PC-3 (cell line): ENCODE measurements around the gene MICB. TPM values are rescaled to one million over a fixed set of nuclear protein-coding genes. Genes with fewer than 3 reads are reported as not detected.
"Not testable (repeated sequence)": the region's sequence is repeated elsewhere in the genome, so short reads cannot be mapped to it uniquely, and the experiment has no call there.

Experiments
- ATAC-seq: fragments of 200-7000 bp; cut with Tn5 transposase; 2 replicates; pipeline ENCODE4 v1.9.1; 2020; ENCODE audit warnings: mild to moderate bottlenecking, moderate library complexity
- BruUV-seq: library from RNA; stranded (reverse); fragments of 400-500 nt; replicated peaks from 2 replicates; lab custom pipeline; 2021; lab: Mats Ljungman, UMichigan
- CTCF ChIA-PET: fragments of 300-600 bp; sonication (Branson Sonifier 250); formaldehyde crosslinking; loops from one replicate; lab custom pipeline; 2022; ENCODE audit warnings: antibody characterized with exemption; lab: Charles Lee
- POLR2A ChIA-PET: fragments of 300-600 bp; sonication (Branson Sonifier 250); formaldehyde crosslinking; loops from one replicate; lab custom pipeline; 2022; ENCODE audit warnings: antibody characterized with exemption; ENCODE audit not compliant: unreplicated experiment; lab: Charles Lee
- DNase-seq: peaks from one replicate; pipeline ENCODE4 v3.0.0-alpha.2; 2015
- H2AFZ ChIP-seq: fragments of 300-600 bp; sonication (generic); 2 replicates; pipeline ENCODE4 v1.6.0; 2016; ENCODE audit warnings: antibody characterized with exemption, low read length
- H3F3A ChIP-seq: fragments of 300-600 bp; sonication (generic); one replicate; pipeline ENCODE4 v1.6.0; 2017; ENCODE audit warnings: antibody characterized with exemption, low read length, control low read depth, mild to moderate bottlenecking; ENCODE audit not compliant: unreplicated experiment
- H3K27ac ChIP-seq: fragments of 300-600 bp; sonication (generic); 2 replicates; pipeline ENCODE4 v1.5.1; 2016; ENCODE audit warnings: mild to moderate bottlenecking, low read length
- H3K27me3 ChIP-seq: fragments of 300-600 bp; sonication (generic); 2 replicates; pipeline ENCODE4 v1.6.1; 2016; ENCODE audit warnings: low read length, mixed read lengths
- H3K36me3 ChIP-seq: fragments of 300-600 bp; sonication (generic); 2 replicates; pipeline ENCODE4 v1.6.1; 2016; ENCODE audit warnings: low read depth, mixed run types, low read length, mixed read lengths
- H3K4me1 ChIP-seq: fragments of 300-600 bp; sonication (generic); 2 replicates; pipeline ENCODE4 v1.5.1; 2016; ENCODE audit warnings: low read length; ENCODE audit not compliant: insufficient read depth
- H3K4me2 ChIP-seq: fragments of 300-600 bp; sonication (generic); 2 replicates; pipeline ENCODE4 v1.6.0; 2016; ENCODE audit warnings: low read length
- H3K4me3 ChIP-seq: fragments of 300-600 bp; sonication (generic); 2 replicates; pipeline ENCODE4 v1.5.1; 2016; ENCODE audit warnings: mild to moderate bottlenecking, low read length, mixed read lengths
- H3K79me2 ChIP-seq: fragments of 300-600 bp; sonication (generic); 2 replicates; pipeline ENCODE4 v1.6.1; 2017; ENCODE audit warnings: low read length, mixed read lengths
- H3K9ac ChIP-seq: fragments of 300-600 bp; sonication (generic); 2 replicates; pipeline ENCODE4 v1.6.0; 2016; ENCODE audit warnings: mild to moderate bottlenecking, low read length
- H3K9me2 ChIP-seq: fragments of 300-600 bp; sonication (generic); replicated peaks from 2 replicates; pipeline ENCODE4 v1.6.1; 2016; ENCODE audit warnings: mixed run types, low read length, mixed read lengths
- H3K9me3 ChIP-seq: fragments of 300-600 bp; sonication (generic); 2 replicates; pipeline ENCODE4 v1.6.1; 2016; ENCODE audit warnings: low read length, mixed read lengths
- H4K20me1 ChIP-seq: fragments of 300-600 bp; sonication (generic); 2 replicates; pipeline ENCODE4 v1.6.1; 2016; ENCODE audit warnings: low read length, mixed read lengths
- CTCF ChIP-seq: fragments of 300-600 bp; sonication (generic); conservative IDR thresholded peaks from 2 replicates; pipeline ENCODE4 v1.5.1; 2017; ENCODE audit warnings: antibody characterized with exemption, low read depth, mild to moderate bottlenecking, low read length
- EZH2 ChIP-seq: fragments of 300-600 bp; sonication (generic); IDR thresholded peaks from one replicate; pipeline ENCODE4 v1.6.1; 2017; ENCODE audit warnings: antibody characterized with exemption, mild to moderate bottlenecking, low read length; ENCODE audit not compliant: unreplicated experiment
- EZH2phosphoT487 ChIP-seq: fragments of 300-600 bp; sonication (generic); IDR thresholded peaks from 2 replicates; pipeline ENCODE4 v1.6.1; 2018; ENCODE audit warnings: mild to moderate bottlenecking, antibody characterized with exemption, low read length, borderline replicate concordance
- intact Hi-C: fragments of 100-400 bp; cut with micrococcal nuclease; formaldehyde crosslinking; loops from 2 replicates; pipeline ENCODE4 v1.9.0; 2023
- total RNA-seq: library from RNA; depleted of rRNA; stranded (reverse); fragments of >200 nt; gene quantifications from 2 replicates; pipeline ENCODE4 v1.2.3, GENCODE V29; 2014

Gene MICB
- total RNA-seq, 1 experiment from 2014 or later: 25.6 TPM

- BruUV-seq, H3K27me3 ChIP-seq, H2AFZ ChIP-seq, H3K4me2 ChIP-seq, H3F3A ChIP-seq, H3K9me2 ChIP-seq, H3K9ac ChIP-seq, POLR2A ChIA-PET, H3K4me3 ChIP-seq, H3K9me3 ChIP-seq, intact Hi-C loops, H3K27ac ChIP-seq, ATAC-seq, H4K20me1 ChIP-seq: not testable (repeated sequence)
- H3K79me2 ChIP-seq: peaks cover 23% of the 10 kb centered on the region
- TF ChIP-seq CTCF: peak; percentile 52
- CTCF ChIA-PET: interaction anchor here (0.6 to 2.4 kb wide), 2 partner anchors 46 to 49 kb away, joined by 9 to 37 read pairs; no protein-coding TSS in a partner anchor
- peak; percentile 53 for DNase-seq
- peaks cover 14% of the 10 kb centered on the region for H3K4me1 ChIP-seq
- H3K36me3 ChIP-seq: peaks cover 21% of the 10 kb centered on the region
Measured at GRCh38 chr6:31551371-31551770, 53.4 kb downstream of the MICB start.

GRCh38 chr6:31556307-31556706 is 58.4 kb downstream of the MICB start:
- BruUV-seq: no TSS peak
- no peak overlapping the region for H3K9ac ChIP-seq
- intact Hi-C loops: no loop called here
- ATAC-seq (no peak), DNase-seq (no peak)
- peaks cover 18% of the 10 kb centered on the region for H3K4me1 ChIP-seq
- H3K4me3 ChIP-seq: no peak overlapping the region
- H3K36me3 ChIP-seq: peaks cover 22% of the 10 kb centered on the region
- H3K9me3 ChIP-seq: no peaks in the 10 kb centered on the region
- no peak overlapping the region for H2AFZ ChIP-seq
- H3K27me3 ChIP-seq: no peaks in the 10 kb centered on the region
- TF ChIP-seq EZH2phosphoT487 (no peak), CTCF (no peak), EZH2 (no peak)
- H3F3A ChIP-seq: no peaks in the 10 kb centered on the region
- H4K20me1 ChIP-seq: no peaks in the 10 kb centered on the region
- H3K79me2 ChIP-seq: no peaks in the 10 kb centered on the region
- no peak overlapping the region for H3K4me2 ChIP-seq
- CTCF ChIA-PET: interaction anchor here (0.7 kb wide), 1 partner anchor 40 kb away, joined by 4 read pairs; no protein-coding TSS in a partner anchor
- POLR2A ChIA-PET: no interaction called here
- H3K27ac ChIP-seq: no peak overlapping the region
- no peaks in the 10 kb centered on the region for H3K9me2 ChIP-seq

GRCh38 chr6:31557443-31558317 is 59.7 kb downstream of the MICB start:
- no peak for TF ChIP-seq EZH2
- no peak for TF ChIP-seq CTCF
- no peak for TF ChIP-seq EZH2phosphoT487
- H3K4me3 ChIP-seq: no peak overlapping the region
- no peak overlapping the region for H3K9ac ChIP-seq
- ATAC-seq (no peak), DNase-seq (no peak)
- TSS peak; percentile 33 for BruUV-seq
- CTCF ChIA-PET: no interaction called here
- H4K20me1 ChIP-seq: no peaks in the 10 kb centered on the region
- POLR2A ChIA-PET: no interaction called here
- H3K79me2 ChIP-seq: no peaks in the 10 kb centered on the region
- H2AFZ ChIP-seq: no peak overlapping the region
- H3K4me2 ChIP-seq: no peak overlapping the region
- peaks cover 18% of the 10 kb centered on the region for H3K4me1 ChIP-seq
- H3K27ac ChIP-seq: no peak overlapping the region
- H3K27me3 ChIP-seq: no peaks in the 10 kb centered on the region
- intact Hi-C loops: no loop called here
- H3K9me2 ChIP-seq: no peaks in the 10 kb centered on the region
- peaks cover 22% of the 10 kb centered on the region for H3K36me3 ChIP-seq
- no peaks in the 10 kb centered on the region for H3F3A ChIP-seq
- no peaks in the 10 kb centered on the region for H3K9me3 ChIP-seq
